NCI-H524 (cell line): Measurements from ENCODE around the gene LAMTOR1.

ENCODE experiments used
- DNase-seq, 2 experiments: peaks; one replicate each; lab custom pipeline; 2025; lab: John Stamatoyannopoulos, UW

Gene LAMTOR1

DNA sequence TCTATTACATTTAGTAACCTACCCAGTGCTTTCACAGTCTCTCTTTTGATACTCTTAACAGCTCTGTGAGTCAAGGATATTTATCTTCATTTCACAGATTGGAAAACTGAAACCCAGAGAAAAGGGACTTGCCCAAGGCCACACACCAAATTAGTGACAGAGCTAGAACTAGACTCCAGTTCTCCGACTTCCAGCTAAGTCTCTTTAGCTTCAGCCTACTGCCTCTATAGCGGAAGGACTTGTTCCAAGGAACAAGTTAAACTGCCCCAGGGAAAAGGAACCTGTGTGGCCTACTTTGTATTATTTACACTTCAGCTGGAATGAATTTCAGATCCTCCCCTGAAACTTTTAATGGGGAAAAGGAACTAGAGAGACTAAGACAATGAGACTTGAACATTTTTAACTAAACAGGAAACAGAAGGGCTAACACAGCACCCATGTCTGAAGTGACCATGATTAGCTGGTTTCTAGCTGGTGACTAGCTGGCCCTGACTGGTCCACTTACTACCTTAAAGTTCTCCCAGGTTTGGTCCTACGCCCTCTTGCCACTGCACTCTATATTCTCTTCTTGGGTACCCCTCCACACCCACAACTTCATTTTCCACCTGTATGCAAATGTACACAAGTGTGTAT, 21.2 kb downstream of the LAMTOR1 start:
- no peak for DNase-seq

DNA sequence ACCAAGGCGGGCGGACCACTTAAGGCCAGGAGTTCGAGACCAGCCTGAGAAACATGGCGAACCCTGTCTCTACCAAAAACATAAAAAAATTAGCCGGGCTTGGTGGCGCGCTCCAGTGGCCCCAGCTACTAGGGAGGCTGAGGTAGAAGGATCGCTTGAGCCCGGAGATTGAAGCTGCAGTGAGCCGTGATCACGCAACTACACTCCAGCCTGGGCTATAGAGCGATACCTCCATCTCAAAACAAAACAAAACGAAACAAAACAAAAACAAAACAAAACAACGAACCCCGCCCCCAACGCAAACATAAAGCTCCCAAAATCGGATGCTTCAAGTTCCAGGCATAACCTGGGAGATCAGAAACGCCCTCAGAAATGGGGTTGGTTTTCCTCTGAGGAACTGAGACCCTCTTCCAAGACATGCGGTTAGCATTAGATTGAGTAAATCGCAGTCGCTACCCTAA, 21.9 kb downstream of the LAMTOR1 start:
- no peak for DNase-seq

DNA sequence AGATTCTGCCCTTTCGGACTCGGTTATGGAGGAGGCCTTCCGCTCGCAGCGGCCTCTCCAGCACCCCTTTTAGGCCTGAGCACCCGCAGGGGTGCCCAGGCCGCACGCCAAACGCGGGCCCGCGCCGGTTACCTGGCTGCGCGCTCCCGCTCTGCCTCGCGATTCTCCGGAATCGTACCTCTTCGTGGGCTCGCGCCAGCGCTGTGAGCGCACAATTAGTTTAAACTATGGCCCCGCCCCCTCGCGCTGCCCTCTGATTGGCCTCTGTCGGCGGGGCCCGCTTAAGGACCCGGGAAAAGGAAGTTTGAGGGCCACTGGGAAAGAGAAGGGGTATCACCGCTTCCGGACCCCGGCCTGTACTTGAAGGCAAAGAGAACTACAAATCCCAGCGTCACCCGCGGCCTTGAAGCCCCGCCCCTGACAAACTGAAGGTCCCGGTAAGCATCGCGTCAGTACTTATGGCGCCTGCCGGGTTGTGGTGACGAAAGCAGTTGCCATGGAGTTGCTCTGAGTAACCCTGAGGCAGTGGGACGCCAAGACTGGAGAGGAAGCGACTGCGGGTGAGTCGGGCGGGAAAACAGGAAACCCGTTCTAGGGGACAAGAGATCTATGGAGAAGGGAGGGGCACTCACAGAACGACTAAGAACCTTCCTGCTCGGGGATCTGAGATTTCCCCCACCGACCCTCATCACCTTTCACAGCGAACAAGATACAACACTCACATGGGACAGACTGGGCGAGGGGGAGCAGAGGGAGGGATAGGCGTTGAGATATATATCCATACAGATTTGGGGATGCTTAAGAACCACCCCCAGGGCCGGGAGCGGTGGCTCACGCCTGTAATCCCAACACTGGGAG, 22.5 kb downstream of the LAMTOR1 start, which contains the start of the genes LRRC51 and NUMA1:
Gene LRRC51 (plus strand): TSS at position 525 of the 858 bp plus-strand sequence. CDS start 8,234 bp downstream, outside the sequence.
Gene NUMA1 (minus strand): TSS at position 217 of the 858 bp plus-strand sequence. CDS start 44,599 bp downstream, outside the sequence.
- peak; percentile 99 to 100 for DNase-seq

DNA sequence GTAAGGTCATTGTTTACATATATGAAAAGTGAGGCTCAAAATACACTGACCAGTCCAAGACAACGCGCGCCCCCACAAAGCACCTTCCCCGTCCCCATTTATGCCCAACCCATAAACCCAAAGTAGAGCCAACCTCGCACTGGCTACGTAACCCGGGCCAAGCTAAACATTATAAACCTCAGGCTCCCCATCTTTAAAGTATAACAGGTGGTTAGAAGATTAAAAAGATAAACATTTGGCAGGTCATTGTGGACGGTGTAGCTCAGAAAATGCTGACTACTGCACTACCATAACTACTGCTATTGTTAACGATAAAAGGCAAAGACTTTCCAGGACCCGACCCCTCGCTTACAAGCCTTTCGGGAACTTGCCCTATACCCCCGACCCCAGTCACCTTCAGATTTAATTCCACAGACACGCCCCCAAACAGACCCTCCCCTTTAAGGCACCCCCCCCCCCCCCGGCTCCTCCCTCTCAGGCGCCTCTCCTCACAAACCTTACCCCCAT, 23.2 kb downstream of the LAMTOR1 start:
- peak in 1 of 2 experiments; percentile 68 for DNase-seq

DNA sequence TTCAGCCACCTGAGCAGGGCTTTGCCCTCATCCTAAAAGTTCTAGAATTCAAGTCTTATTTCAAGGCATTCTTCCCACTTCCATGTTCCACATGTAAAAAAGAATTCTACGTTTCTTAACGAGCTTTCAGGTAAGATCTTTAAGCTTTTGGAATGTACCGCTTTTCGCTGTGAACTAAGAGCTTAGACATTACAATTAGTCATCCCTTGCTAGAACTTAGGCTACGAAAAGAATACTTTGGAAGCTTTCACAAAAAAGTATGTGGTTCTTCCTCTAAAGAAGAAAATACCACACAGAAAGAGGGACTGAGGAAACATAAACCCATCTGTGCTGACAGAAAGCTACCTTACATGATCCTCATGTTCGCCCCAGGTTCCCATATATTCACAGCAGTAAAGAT, 24.6 kb downstream of the LAMTOR1 start:
- no peak for DNase-seq

DNA sequence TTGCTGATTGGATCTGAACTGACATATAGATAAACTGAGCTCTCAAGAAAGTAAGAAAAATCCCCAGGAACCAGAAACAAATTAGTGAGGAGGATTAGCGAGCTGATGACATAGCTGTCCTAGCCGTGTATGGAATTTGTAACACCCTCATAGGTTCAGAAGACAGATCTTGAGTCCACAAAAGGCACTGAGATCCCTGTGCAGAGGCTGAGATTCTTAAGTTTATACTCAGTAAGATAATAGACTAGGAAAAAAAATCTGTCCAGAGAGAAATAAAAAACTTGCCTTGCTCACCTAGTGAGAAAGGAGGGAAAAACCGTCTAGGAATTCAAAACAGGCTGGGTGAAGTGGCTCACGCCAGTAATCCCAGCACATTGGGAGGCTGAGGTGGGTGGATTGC, 27.3 kb downstream of the LAMTOR1 start:
- no peak for DNase-seq

DNA sequence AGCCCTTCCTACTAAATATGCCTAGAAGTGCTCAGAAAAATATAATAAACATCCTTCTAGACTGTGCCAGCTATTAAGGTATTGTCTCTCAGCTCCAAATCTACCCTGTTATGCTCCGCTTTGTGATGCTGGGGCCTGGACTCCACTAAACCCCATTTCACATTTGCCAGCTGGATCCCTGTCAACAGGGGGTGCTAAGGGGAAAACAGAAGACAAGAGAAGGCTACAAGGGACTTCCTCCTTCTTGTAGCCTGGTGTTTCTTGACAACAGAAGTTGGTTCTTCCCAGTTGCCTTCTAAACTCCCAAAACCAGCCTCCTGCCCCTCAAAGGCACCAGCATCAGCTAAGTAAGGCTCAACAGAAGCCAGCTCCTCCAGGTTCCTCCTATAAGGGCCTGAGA, 28.0 kb downstream of the LAMTOR1 start:
- peak in 1 of 2 experiments; percentile 18 for DNase-seq

DNA sequence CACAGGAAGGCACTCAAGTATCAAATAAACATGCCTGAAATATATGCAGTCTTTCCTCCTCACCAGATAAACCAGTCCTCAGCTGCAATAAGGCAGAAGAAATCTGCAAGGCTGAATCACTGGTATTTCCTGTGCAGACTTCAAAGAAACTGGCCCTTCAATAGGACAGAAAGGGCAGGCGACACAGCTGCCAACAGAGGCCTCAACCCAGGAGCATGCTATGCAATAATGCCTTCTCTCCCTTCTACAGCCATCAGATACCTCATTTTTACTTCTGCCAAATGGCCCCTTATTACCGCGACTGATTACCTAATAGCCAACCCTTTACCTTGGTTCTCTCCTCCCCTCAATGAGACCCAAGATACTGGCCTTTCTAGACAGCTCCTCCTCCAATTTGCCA, 30.7 kb downstream of the LAMTOR1 start:
- no peak for DNase-seq

DNA sequence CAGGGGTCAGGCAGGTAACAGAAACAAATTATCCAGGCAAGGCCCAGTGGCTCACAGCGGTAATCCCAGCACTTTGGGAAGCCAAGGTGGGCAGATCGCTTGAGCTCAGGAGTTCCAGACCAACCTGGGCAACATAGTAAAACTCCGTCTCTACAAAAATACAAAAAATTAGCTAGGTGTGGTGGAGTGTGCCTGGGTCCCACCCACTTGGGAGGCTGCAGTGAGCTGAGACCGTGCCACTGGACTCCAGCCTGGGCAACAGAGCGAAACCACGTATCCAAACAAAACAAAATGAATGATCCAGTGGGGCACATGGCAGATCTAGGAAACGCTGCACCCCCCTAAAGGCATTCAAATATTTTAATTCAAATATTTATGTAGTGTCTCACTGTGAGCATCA, 32.6 kb downstream of the LAMTOR1 start:
- no peak for DNase-seq

DNA sequence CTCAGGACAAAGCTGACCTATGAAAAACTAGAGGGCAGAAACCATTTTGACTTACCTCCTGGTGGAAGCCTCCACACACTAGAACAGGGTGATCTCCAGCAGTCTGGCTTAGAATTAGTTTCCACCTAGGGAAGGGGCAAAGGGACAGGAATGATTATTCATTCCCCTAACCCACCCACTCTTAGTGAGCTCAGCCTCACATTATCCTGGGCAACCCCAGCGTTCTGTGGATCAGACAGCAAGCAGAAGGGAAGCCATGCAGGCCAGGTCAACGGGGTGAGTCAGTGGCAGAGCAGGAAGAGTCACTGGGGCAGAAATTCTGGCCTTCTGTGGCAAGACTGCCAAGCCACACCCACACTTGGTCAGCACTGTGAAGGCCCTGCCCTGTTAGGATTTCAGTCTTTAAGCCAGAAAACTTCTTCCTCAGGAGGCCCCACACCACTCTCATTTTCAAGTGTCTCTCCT, 33.3 kb downstream of the LAMTOR1 start:
- no peak for DNase-seq

DNA sequence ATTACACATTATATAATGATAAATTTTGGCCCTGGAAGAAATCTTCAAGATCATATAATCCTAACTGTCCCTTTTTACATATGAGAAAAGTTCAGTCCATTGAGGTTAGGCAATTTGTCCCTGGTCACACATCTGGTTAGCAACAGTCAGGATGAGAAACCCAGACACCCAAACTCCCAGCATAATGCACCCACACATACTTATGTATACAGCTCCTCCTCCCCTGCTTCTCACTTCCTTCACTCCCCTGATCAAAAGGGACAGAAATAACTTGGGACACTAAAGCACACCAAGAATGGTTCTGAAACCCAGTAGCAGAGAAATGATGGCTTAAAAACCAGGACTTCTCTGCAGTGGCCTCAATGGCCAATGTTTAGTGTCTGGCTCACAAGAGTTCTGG, 33.9 kb downstream of the LAMTOR1 start:
- DNase-seq, result no peak

DNA sequence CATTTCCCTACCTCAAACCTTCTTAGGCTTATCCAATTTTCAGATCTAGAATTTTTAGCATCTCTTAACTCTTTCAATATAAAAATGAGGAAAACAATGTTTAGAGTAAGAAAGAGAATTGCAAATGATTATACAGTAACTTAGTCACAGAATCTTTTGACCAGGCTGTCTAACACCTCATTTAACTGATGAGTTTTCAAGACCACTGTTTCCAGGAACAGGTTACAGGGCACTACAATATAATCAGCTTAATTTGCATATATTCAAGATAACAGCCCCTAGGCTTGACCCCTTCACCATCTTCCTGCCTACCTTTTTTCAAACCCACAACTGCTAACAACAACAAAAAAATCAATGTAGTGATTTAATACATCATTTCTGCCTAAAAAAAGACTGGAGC, 35.4 kb downstream of the LAMTOR1 start:
- no peak for DNase-seq

DNA sequence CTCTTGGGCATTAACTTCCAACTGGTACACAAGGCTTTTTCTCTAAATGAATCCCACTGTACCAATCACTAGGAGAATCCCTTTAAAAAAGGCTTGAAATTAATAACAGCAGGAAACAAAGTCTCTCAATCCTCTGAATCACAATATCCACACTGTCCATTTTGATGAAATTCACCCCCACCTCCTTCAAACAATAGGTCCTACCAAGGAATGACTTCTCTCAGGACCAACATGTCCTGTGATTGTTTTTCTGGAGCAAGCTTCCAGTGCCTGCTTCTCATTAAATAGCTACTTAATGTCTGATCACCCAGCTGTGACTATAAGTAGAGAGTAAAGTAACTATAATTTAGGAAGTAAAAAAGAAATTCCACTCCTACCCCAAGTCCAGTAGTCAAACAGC, 35.8 kb downstream of the LAMTOR1 start:
- DNase-seq, result no peak

DNA sequence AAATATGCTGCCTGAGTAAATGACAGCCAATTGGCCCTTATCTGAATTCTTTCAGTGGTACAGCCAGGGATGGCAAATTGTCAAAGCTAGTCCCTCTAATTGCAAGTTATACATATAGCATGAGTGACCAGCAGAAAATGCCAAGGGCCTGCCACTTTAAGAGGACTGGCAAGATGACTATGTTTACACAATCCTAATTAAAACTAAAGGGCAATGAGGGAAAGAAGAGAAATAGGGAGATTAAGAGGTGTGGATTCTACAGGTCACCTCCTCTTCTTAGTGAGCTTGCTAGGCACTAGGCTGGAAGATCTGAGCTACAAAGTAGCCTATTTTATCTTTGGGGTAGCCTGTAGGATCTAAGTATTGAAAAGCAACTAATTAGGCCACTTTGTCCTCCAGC, 36.2 kb downstream of the LAMTOR1 start:
- no peak for DNase-seq

DNA sequence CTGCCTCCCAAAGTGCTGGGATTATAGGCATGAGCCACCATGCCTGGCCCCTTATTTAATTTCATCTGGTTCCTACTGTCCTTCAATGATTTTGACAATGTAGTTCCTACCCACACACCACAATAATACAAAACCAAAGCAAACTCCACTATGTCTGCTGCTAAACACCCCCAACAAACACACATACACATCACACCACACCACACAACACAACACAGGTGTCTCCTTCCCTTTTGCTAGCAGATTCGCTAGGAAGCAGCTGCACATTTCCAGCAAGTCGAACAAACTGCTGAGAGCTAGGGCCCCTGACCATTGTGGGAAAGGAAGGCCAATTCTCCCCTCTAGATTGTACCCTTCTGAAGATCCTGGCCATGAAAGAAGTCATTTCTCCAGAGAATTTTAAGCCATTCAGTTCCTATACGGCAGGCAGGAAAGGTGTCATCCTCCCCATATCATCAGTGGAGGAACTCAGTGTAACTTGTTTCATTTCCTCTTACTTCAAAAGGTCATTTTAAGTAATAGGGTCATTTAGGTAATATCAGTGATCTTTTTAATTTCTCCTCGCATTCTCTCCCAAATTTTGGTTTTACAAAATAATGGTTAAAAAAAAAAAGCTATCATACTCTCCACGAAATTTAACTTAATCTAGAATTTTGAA, 41.2 kb downstream of the LAMTOR1 start:
- DNase-seq, result no peak

DNA sequence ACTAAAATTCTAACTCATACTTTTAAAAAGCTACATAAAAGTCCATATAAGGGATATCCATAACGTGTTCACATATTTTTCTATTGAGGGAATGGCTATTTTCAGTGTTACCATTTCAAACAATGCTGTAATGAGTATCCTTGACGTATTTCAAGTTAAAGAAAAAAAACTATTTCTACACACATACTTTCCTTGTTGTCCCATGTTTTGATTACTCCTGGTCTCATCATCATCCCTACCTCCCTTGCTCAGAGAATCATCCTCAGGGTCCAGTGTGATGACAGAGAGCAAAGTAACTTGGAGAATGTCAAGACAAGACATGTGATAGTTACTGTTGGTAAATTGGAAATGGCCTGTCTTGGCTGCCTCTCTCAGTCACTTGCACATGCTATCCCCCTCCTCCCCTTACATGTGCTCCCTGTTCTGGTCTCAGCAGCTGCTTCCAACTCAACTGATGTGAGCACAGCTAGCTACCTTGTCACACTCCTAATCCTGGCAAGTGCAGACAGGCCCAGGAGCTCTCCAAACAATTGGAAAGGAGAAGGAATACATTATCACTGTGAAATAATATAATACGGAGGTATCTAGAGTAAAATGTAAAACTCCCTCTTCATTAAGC, 44.6 kb downstream of the LAMTOR1 start:
- DNase-seq, result peak in 1 of 2 experiments; percentile 3

DNA sequence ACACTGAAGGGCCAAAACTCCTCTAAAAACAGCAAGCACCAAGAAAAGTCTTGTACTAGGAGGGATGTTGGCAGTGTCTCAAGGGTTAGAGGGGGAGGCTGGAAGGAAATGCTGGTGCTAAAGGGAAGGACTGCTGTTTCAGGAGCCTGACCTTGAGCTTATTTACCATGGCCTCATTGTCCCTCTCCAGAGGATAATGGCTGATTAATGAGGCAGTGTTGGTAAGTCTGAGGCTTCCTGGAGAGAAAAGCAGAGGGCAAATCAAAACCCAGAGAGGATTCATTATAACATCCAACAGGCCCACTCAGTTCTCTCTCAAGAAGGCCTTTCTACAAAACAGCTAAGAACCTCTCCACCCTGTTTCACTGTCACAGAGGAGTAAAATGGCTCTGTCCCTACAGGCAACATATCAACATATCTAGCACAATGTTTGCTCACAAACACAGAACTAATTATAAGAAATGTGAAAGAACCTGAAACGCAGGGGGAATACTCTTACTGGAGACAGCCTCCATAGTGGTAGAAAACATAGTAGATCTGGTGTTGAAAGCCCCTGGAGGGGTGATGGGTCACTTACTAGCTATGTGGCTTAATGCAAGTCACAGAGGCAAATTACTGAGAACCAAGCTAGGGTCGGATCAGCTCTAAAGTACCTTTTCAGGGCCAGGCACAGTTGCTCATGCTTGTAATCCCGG, 54.2 kb downstream of the LAMTOR1 start:
- no peak for DNase-seq
